ENCODE data around the gene KLHL33. TPM values are rescaled to one million over a fixed set of nuclear protein-coding genes. Genes with fewer than 3 reads are reported as not detected.

The KLHL33 gene
- total RNA-seq: under 1 TPM in 1 of 2 experiments, not detected in 1; 0.12 TPM

- CTCF ChIA-PET: interaction anchor here (1.9 kb wide), 1 partner anchor 20 kb away, joined by 5 read pairs; no protein-coding TSS in a partner anchor
- DNase-seq: no peak
- no peaks in the 10 kb centered on the region for H3K27me3 Mint-ChIP-seq
- POLR2A ChIA-PET: no interaction called here
- no peaks in the 10 kb centered on the region for H3K36me3 Mint-ChIP-seq
- peaks cover 5% of the 10 kb centered on the region for H3K4me1 Mint-ChIP-seq (ENCODE audit: low read depth)
- H3K4me3 Mint-ChIP-seq: no peak within 1 kb of the TSS
- no peak within 1 kb of the TSS for H3K27ac Mint-ChIP-seq
- H3K9me3 Mint-ChIP-seq: no peaks in the 10 kb centered on the region
- intact Hi-C loops (cut with micrococcal nuclease): no loop called here
Measured at GRCh38 chr14:20435582-20436362, at the start of gene KLHL33. KLHL33 (minus strand) TSS chr14:20436166; CDS start chr14:20435811, 355 bp downstream.

GRCh38 chr14:20482382-20482781 lies 46.4 kb upstream of the KLHL33 start:
- Mint-ChIP-seq H3K27ac (peak overlapping the region; percentile 26), H3K9me3 (no peaks in the 10 kb centered on the region), H3K36me3 (peaks cover 10% of the 10 kb centered on the region), H3K4me1 (ENCODE audit: low read depth) (peaks cover 52% of the 10 kb centered on the region), H3K4me3 (no peak overlapping the region), H3K27me3 (no peaks in the 10 kb centered on the region)
- POLR2A ChIA-PET: interaction anchor here (4.2 kb wide), 1 partner anchor 13 kb away, joined by 19 read pairs; the partner anchor contains the start of gene PNP
- CTCF ChIA-PET: interaction anchor here (0.5 to 1.8 kb wide), 3 partner anchors 9 to 67 kb away, joined by 3 to 5 read pairs (median 3); no protein-coding TSS in a partner anchor
- intact Hi-C loops (cut with micrococcal nuclease): no loop called here
- no peak for DNase-seq

GRCh38 chr14:20478894-20479293 lies 42.9 kb upstream of the KLHL33 start:
- peaks cover 45% of the 10 kb centered on the region for H3K36me3 Mint-ChIP-seq
- ChIA-PET CTCF (no interaction called here), POLR2A (interaction anchor here (1.4 to 4.2 kb wide), 3 partner anchors 9 to 10 kb away, joined by 5 to 19 read pairs (median 9); partner anchors contain the start of gene PNP)
- no peak for DNase-seq
- H3K27ac Mint-ChIP-seq: no peak overlapping the region
- peaks cover 71% of the 10 kb centered on the region for H3K4me1 Mint-ChIP-seq (ENCODE audit: low read depth)
- intact Hi-C loops (cut with micrococcal nuclease): no loop called here
- no peak overlapping the region for H3K4me3 Mint-ChIP-seq
- H3K9me3 Mint-ChIP-seq: no peaks in the 10 kb centered on the region
- H3K27me3 Mint-ChIP-seq: no peaks in the 10 kb centered on the region

- intact Hi-C loops (cut with micrococcal nuclease): loop anchor here (1.0 kb wide), 1 partner anchor 8 kb away; the partner anchor contains the start of gene PNP
- ChIA-PET CTCF (interaction anchor here (0.6 to 1.5 kb wide), 4 partner anchors 14 to 64 kb away, joined by 3 to 4 read pairs (median 3); no protein-coding TSS in a partner anchor), POLR2A (interaction anchor here (0.8 to 1.7 kb wide), 2 partner anchors 8 to 134 kb away, joined by 3 to 9 read pairs; partner anchors contain the start of gene PNP)
- Mint-ChIP-seq H3K9me3 (no peaks in the 10 kb centered on the region), H3K36me3 (peaks cover 56% of the 10 kb centered on the region), H3K27ac (peak overlapping the region; percentile 91), H3K4me1 (ENCODE audit: low read depth) (peaks cover 70% of the 10 kb centered on the region), H3K27me3 (no peaks in the 10 kb centered on the region), H3K4me3 (no peak overlapping the region)
- DNase-seq: peak; percentile 49
Measured at GRCh38 chr14:20477211-20477876, 41.4 kb upstream of the KLHL33 start.

GRCh38 chr14:20476776-20477175 lies 40.8 kb upstream of the KLHL33 start:
- Mint-ChIP-seq H3K27me3 (no peaks in the 10 kb centered on the region), H3K4me1 (ENCODE audit: low read depth) (peaks cover 71% of the 10 kb centered on the region), H3K36me3 (peaks cover 61% of the 10 kb centered on the region), H3K4me3 (no peak overlapping the region), H3K27ac (peak overlapping the region; percentile 91), H3K9me3 (no peaks in the 10 kb centered on the region)
- POLR2A ChIA-PET: interaction anchor here (1.0 to 1.2 kb wide), 2 partner anchors 11 to 133 kb away, joined by 3 to 4 read pairs; partner anchors contain the start of gene PARP2
- no peak for DNase-seq
- intact Hi-C loops (cut with micrococcal nuclease): loop anchor here (1.0 kb wide), 1 partner anchor 7 kb away; the partner anchor contains the start of gene PNP
- CTCF ChIA-PET: interaction anchor here (0.6 to 1.5 kb wide), 2 partner anchors 14 to 54 kb away, joined by 3 to 4 read pairs; no protein-coding TSS in a partner anchor

- Mint-ChIP-seq H3K4me3 (peak overlapping the region; percentile 4), H3K27me3 (no peaks in the 10 kb centered on the region), H3K27ac (peak overlapping the region; percentile 72), H3K9me3 (no peaks in the 10 kb centered on the region), H3K4me1 (ENCODE audit: low read depth) (peaks cover 71% of the 10 kb centered on the region), H3K36me3 (peaks cover 74% of the 10 kb centered on the region)
- ChIA-PET POLR2A (interaction anchor here (0.8 to 5.0 kb wide), 3 partner anchors 11 to 18 kb away, joined by 4 to 66 read pairs (median 5); partner anchors contain the start of genes APEX1, OSGEP and PIP4P1), CTCF (interaction anchor here (0.7 to 1.3 kb wide), 3 partner anchors 10 to 57 kb away, joined by 3 read pairs; partner anchors contain the start of gene PIP4P1)
- DNase-seq: no peak
- intact Hi-C loops (cut with micrococcal nuclease): no loop called here
Measured at GRCh38 chr14:20472536-20473169, 36.7 kb upstream of the KLHL33 start.

GRCh38 chr14:20470603-20470901 lies 34.6 kb upstream of the KLHL33 start:
- Mint-ChIP-seq H3K9me3 (no peaks in the 10 kb centered on the region), H3K36me3 (peaks cover 53% of the 10 kb centered on the region), H3K4me3 (peak overlapping the region; percentile 89), H3K27me3 (no peaks in the 10 kb centered on the region), H3K4me1 (ENCODE audit: low read depth) (peaks cover 50% of the 10 kb centered on the region), H3K27ac (peak overlapping the region; percentile 99)
- ChIA-PET POLR2A (interaction anchor here (1.1 to 5.0 kb wide), 8 partner anchors 9 to 127 kb away, joined by 5 to 66 read pairs (median 13); partner anchors contain the start of genes APEX1, OSGEP, PARP2 and PIP4P1), CTCF (interaction anchor here (0.6 to 1.7 kb wide), 5 partner anchors 9 to 138 kb away, joined by 3 to 7 read pairs (median 3); partner anchors contain the start of genes PIP4P1 and TEP1)
- intact Hi-C loops (cut with micrococcal nuclease): loop anchor here (1.0 kb wide), 2 partner anchors 21 to 25 kb away; no protein-coding TSS in a partner anchor
- DNase-seq: no peak

GRCh38 chr14:20469890-20470602 lies 34.1 kb upstream of the KLHL33 start:
- no peaks in the 10 kb centered on the region for H3K9me3 Mint-ChIP-seq

GRCh38 chr14:20469242-20469889 lies 33.4 kb upstream of the KLHL33 start, which contains the start of gene PNP:
PNP (plus strand) TSS chr14:20469406; CDS start chr14:20469525, 119 bp downstream.
- peak within 1 kb of the TSS; percentile 99 for H3K27ac Mint-ChIP-seq
- CTCF ChIA-PET: interaction anchor here (0.9 to 2.3 kb wide), 7 partner anchors 8 to 137 kb away, joined by 3 to 12 read pairs (median 4); partner anchors contain the start of genes APEX1, OSGEP, PARP2 and PIP4P1
- H3K27me3 Mint-ChIP-seq: no peaks in the 10 kb centered on the region
- intact Hi-C loops (cut with micrococcal nuclease): loop anchor here (1.0 to 2.0 kb wide), 9 partner anchors 8 to 213 kb away; partner anchors contain the start of genes APEX1, CCNB1IP1, PARP2 and PIP4P1
- peak within 1 kb of the TSS; percentile 89 for H3K4me3 Mint-ChIP-seq
- H3K4me1 Mint-ChIP-seq (ENCODE audit: low read depth): peaks cover 39% of the 10 kb centered on the region
- H3K36me3 Mint-ChIP-seq: peaks cover 41% of the 10 kb centered on the region
- H3K9me3 Mint-ChIP-seq: no peaks in the 10 kb centered on the region
- POLR2A ChIA-PET: interaction anchor here (0.8 to 5.0 kb wide), 15 partner anchors 8 to 143 kb away, joined by 3 to 66 read pairs (median 5); partner anchors contain the start of genes APEX1, CCNB1IP1, OSGEP and PARP2
- peak; percentile 93 for DNase-seq

More at GRCh38 chr14:20469890-20470602, 34.1 kb upstream of the KLHL33 start:
- intact Hi-C loops (cut with micrococcal nuclease): loop anchor here (1.0 to 2.0 kb wide), 11 partner anchors 7 to 212 kb away; partner anchors contain the start of genes APEX1, CCNB1IP1, PARP2 and PIP4P1
- ChIA-PET CTCF (interaction anchor here (0.6 to 2.3 kb wide), 9 partner anchors 9 to 138 kb away, joined by 3 to 12 read pairs (median 4); partner anchors contain the start of genes APEX1, OSGEP, PARP2 and PIP4P1), POLR2A (interaction anchor here (0.7 to 5.0 kb wide), 16 partner anchors 8 to 143 kb away, joined by 3 to 66 read pairs (median 5); partner anchors contain the start of genes APEX1, CCNB1IP1, OSGEP and PARP2)
- H3K36me3 Mint-ChIP-seq: peaks cover 48% of the 10 kb centered on the region
- H3K27me3 Mint-ChIP-seq: no peaks in the 10 kb centered on the region
- peak; percentile 83 for DNase-seq
- peak overlapping the region; percentile 99 for H3K27ac Mint-ChIP-seq
- peak overlapping the region; percentile 89 for H3K4me3 Mint-ChIP-seq
- H3K4me1 Mint-ChIP-seq (ENCODE audit: low read depth): peaks cover 45% of the 10 kb centered on the region

Data from activated CD4-positive, alpha-beta memory T cell treated with anti-CD3 and anti-CD28 coated beads for 36 hours (primary cell).